Osteoblast (primary cell): ENCODE data around the gene LCOR. TPM values are rescaled to one million over a fixed set of nuclear protein-coding genes. Genes with fewer than 3 reads are reported as not detected.

ENCODE experiments used
- DNase-seq: peaks from one replicate; pipeline ENCODE4 v3.0.0; 2011; ENCODE audit warnings: low spot score, mixed read lengths; ENCODE audit not compliant: insufficient read length; ENCODE audit errors: missing footprints
- H2AFZ ChIP-seq: 2 replicates; pipeline ENCODE4 v1.6.0; 2011; ENCODE audit warnings: mild to moderate bottlenecking, low read length
- H3K27ac ChIP-seq: 2 replicates; pipeline ENCODE4 v1.5.1; 2011; ENCODE audit warnings: mild to moderate bottlenecking, low read depth, low read length, moderate library complexity
- H3K27me3 ChIP-seq: 2 replicates; pipeline ENCODE4 v1.6.0; 2012; ENCODE audit warnings: mild to moderate bottlenecking, control low read depth, inconsistent platforms, low read length, moderate library complexity; ENCODE audit not compliant: insufficient read depth
- H3K36me3 ChIP-seq: 2 replicates; pipeline ENCODE4 v1.5.1; 2011; ENCODE audit warnings: mild to moderate bottlenecking, low read length, control low read depth, moderate library complexity; ENCODE audit not compliant: insufficient read depth
- H3K4me1 ChIP-seq: 2 replicates; pipeline ENCODE4 v1.5.1; 2011; ENCODE audit warnings: mild to moderate bottlenecking, low read length, control low read depth, moderate library complexity; ENCODE audit not compliant: insufficient read depth
- H3K4me2 ChIP-seq: 2 replicates; pipeline ENCODE4 v1.6.0; 2011; ENCODE audit warnings: mild to moderate bottlenecking, low read length; ENCODE audit not compliant: insufficient read depth
- H3K4me3 ChIP-seq: fragments of 200-600 bp; sonication (generic); 3 replicates; pipeline ENCODE4 v1.5.1; 2012; ENCODE audit warnings: mild to moderate bottlenecking, low read length, inconsistent platforms; ENCODE audit not compliant: insufficient read depth
- H3K79me2 ChIP-seq: 2 replicates; pipeline ENCODE4 v1.6.0; 2012; ENCODE audit warnings: mild to moderate bottlenecking, low read length, control low read depth, inconsistent platforms; ENCODE audit not compliant: insufficient read depth
- H3K9me3 ChIP-seq: 2 replicates; pipeline ENCODE4 v1.5.1; 2011; ENCODE audit warnings: low read depth, low read length, control low read depth
- H4K20me1 ChIP-seq: 2 replicates; pipeline ENCODE4 v1.6.0; 2012; ENCODE audit warnings: mild to moderate bottlenecking, low read length, control low read depth; ENCODE audit not compliant: insufficient read depth
- total RNA-seq: library from RNA; depleted of rRNA; stranded (reverse); fragments of >200 nt; gene quantifications from 2 replicates; pipeline ENCODE4 v1.2.3, GENCODE V29; 2012
- TF ChIP-seq, protein P1 (sequence below): IDR thresholded peaks from 2 replicates; pipeline ENCODE4 v1.5.1; 2011; ENCODE audit warnings: mild to moderate bottlenecking, low read depth, low read length, moderate library complexity; ENCODE audit errors: extremely low read depth

Gene LCOR
- total RNA-seq, 1 donor = 19.2 TPM

DNA sequence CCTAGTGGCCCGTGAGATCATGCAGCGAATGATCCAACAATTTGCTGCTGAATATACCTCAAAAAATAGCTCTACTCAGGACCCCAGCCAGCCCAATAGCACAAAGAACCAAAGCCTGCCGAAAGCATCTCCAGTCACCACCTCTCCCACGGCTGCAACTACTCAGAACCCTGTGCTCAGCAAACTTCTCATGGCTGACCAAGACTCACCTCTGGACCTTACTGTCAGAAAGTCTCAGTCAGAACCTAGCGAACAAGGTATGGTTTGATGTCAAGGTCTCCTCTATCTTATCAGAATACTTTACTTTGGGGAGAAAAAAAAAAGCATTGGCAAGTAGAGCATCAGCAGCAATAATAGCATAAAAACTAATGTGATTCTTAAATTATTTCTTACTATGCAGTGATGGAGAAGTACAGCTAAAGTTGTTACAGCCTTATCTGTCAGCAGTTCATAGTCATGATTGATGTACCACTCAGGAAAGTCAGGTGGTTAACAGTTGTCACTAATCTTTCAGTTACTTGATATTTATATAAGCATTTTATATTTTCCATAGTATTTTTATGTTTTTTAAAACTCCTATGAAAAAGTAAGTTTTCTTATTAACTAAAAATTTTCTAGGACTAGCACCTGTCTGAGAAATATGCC lies 117.1 kb downstream of the LCOR start:
- Histone ChIP-seq H2AFZ (no peak overlapping the region), H3K4me2 (no peak overlapping the region), H3K4me1 (no peaks in the 10 kb centered on the region), H3K27me3 (no peaks in the 10 kb centered on the region), H3K4me3 (no peak overlapping the region), H3K9me3 (no peaks in the 10 kb centered on the region), H3K27ac (no peak overlapping the region), H3K79me2 (peaks cover 7% of the 10 kb centered on the region), H4K20me1 (peaks cover 2% of the 10 kb centered on the region), H3K36me3 (peaks cover 6% of the 10 kb centered on the region)
- TF ChIP-seq, protein P1, sequence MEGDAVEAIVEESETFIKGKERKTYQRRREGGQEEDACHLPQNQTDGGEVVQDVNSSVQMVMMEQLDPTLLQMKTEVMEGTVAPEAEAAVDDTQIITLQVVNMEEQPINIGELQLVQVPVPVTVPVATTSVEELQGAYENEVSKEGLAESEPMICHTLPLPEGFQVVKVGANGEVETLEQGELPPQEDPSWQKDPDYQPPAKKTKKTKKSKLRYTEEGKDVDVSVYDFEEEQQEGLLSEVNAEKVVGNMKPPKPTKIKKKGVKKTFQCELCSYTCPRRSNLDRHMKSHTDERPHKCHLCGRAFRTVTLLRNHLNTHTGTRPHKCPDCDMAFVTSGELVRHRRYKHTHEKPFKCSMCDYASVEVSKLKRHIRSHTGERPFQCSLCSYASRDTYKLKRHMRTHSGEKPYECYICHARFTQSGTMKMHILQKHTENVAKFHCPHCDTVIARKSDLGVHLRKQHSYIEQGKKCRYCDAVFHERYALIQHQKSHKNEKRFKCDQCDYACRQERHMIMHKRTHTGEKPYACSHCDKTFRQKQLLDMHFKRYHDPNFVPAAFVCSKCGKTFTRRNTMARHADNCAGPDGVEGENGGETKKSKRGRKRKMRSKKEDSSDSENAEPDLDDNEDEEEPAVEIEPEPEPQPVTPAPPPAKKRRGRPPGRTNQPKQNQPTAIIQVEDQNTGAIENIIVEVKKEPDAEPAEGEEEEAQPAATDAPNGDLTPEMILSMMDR = no peak
- DNase-seq = no peak

DNA sequence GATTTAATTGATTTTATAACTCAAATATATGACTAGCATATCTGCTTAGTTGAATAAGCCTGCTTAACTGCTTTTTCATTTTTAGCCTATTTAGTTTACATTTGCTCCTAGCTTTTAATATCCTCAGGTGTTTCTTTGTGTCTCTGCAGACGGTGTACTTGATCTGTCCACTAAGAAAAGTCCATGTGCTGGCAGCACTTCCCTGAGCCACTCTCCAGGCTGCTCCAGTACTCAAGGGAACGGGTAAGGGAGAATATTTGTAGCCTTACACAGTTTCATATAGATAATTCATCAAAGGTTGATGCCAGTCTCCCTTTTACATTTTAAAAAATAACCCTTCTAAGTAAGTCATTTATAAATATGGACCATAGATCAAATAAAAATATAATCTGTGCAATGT lies 119.9 kb downstream of the LCOR start:
- no peaks in the 10 kb centered on the region for H3K4me1 ChIP-seq
- peaks cover 22% of the 10 kb centered on the region for H3K36me3 ChIP-seq
- DNase-seq = no peak
- H3K27me3 ChIP-seq = no peaks in the 10 kb centered on the region
- no peaks in the 10 kb centered on the region for H4K20me1 ChIP-seq
- no peak overlapping the region for H3K4me2 ChIP-seq
- peaks cover 17% of the 10 kb centered on the region for H3K79me2 ChIP-seq
- no peaks in the 10 kb centered on the region for H3K9me3 ChIP-seq
- TF ChIP-seq, protein P1 = no peak
- no peak overlapping the region for H3K4me3 ChIP-seq
- H3K27ac ChIP-seq = no peak overlapping the region
- H2AFZ ChIP-seq = no peak overlapping the region

DNA sequence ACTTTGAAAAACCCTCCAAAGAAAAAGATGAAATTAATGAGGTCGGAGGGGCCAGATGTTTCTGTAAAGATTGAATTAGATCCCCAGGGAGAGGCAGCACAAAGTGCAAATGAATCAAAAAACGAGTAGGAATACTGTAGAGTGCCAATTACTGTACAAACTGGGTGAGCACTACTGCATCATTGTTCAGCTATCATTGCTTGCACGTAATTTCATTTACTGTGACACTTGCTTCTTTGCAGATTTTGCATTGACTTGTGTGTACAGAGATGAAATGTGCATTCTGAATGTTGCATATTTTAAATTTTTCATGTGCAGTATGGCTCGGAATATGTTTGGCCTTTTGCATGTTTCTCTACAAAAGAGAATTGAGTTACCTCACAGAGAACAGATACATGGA lies 123.7 kb downstream of the LCOR start:
- Histone ChIP-seq H3K27ac (no peak overlapping the region), H3K79me2 (peaks cover 17% of the 10 kb centered on the region), H3K36me3 (peaks cover 16% of the 10 kb centered on the region), H3K27me3 (no peaks in the 10 kb centered on the region), H3K4me1 (peaks cover 16% of the 10 kb centered on the region), H2AFZ (no peak overlapping the region), H3K4me2 (no peak overlapping the region), H4K20me1 (peaks cover 4% of the 10 kb centered on the region), H3K4me3 (no peak overlapping the region), H3K9me3 (no peaks in the 10 kb centered on the region)
- no peak for DNase-seq
- TF ChIP-seq, protein P1 = no peak

DNA sequence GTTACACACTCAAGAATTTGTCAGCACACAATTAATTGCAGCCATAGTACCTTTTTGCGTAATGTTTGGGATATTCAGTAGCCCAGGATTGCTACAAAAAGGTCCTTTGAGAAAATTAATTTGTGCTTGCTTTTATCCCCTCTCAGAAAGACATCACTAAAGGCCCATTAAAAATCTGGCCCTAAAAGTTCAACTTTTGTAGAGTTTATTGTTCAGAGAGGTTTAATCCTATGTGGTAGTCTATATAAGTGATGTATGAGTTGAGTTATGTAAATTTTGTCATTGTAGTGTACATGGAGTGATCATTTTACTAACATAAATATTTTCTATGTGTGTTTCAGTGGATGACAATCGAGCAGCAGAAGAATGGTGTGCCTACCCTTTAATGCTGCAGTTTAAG lies 126.0 kb downstream of the LCOR start:
- Histone ChIP-seq H3K36me3 (peaks cover 16% of the 10 kb centered on the region), H3K4me3 (no peak overlapping the region), H3K4me2 (no peak overlapping the region), H2AFZ (no peak overlapping the region), H4K20me1 (peaks cover 4% of the 10 kb centered on the region), H3K27ac (no peak overlapping the region), H3K79me2 (peaks cover 20% of the 10 kb centered on the region), H3K9me3 (no peaks in the 10 kb centered on the region), H3K27me3 (no peaks in the 10 kb centered on the region), H3K4me1 (peaks cover 18% of the 10 kb centered on the region)
- TF ChIP-seq, protein P1 = no peak
- no peak for DNase-seq
